Subcutaneous abdominal adipose tissue (tissue), 5 donors: ENCODE data around the gene TRIM2.
"Not testable (repeated sequence)": the region's sequence is repeated elsewhere in the genome, so short reads cannot be mapped to it uniquely, and the experiment has no call there.

Experiments used
- H3K27ac ChIP-seq: one replicate; pipeline ENCODE4 v1.7.0; 2013; ENCODE audit warnings: low read depth, mild to moderate bottlenecking, inconsistent platforms, low read length, moderate library complexity
- H3K27me3 ChIP-seq, 5 donors: one replicate each; pipeline ENCODE4 v1.7.0; 2013; ENCODE audit warnings: low read length in 5 of 5, inconsistent platforms in 1 of 5; ENCODE audit not compliant: control insufficient read depth in 5 of 5, insufficient read depth in 4 of 5
- H3K36me3 ChIP-seq, 5 donors: one replicate each; pipeline ENCODE4 v1.7.0; 2013; ENCODE audit warnings: low read length in 5 of 5; ENCODE audit not compliant: control insufficient read depth in 5 of 5, insufficient read depth in 5 of 5
- H3K4me1 ChIP-seq, 5 donors: one replicate each; pipeline ENCODE4 v1.7.0; 2013; ENCODE audit warnings: low read length in 5 of 5, mild to moderate bottlenecking in 3 of 5, moderate library complexity in 1 of 5; ENCODE audit not compliant: control insufficient read depth in 5 of 5, insufficient read depth in 5 of 5
- H3K4me3 ChIP-seq, 5 donors: one replicate each; pipeline ENCODE4 v1.7.0; 2013; ENCODE audit warnings: low read length in 5 of 5, low read depth in 1 of 5
- H3K9ac ChIP-seq, 5 donors: one replicate each; pipeline ENCODE4 v1.7.0; 2013; ENCODE audit warnings: low read length in 5 of 5, mild to moderate bottlenecking in 4 of 5, moderate library complexity in 3 of 5
- H3K9me3 ChIP-seq, 5 donors: one replicate each; pipeline ENCODE4 v1.7.0; 2013; ENCODE audit warnings: low read length in 5 of 5; ENCODE audit not compliant: control insufficient read depth in 5 of 5
- donor health status: healthy.
- donor health status: healthy.
- donor health status: healthy.
- donor health status: healthy.
- donor health status: healthy.

The TRIM2 gene

DNA sequence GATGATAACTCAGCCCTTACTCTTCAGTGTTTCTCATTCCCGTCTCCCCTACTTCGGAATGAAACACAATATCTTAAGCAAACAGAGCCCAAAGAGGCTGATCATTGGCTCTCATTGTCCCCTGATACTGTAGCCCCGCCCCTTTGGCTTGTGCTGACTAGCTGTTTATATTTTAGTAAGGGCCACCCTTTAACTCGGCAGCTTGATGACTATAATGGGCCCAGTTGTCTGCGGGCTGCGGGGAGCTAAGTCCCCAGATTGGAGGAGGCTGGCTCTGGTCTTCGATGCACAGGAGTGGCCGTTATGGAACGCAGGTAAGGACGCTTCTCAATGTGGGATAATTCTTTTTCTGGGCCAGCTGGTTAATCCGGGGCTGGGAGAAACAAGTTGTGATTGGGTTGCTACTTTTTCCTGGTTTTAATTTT lies at the start of gene TRIM2:
Gene TRIM2, plus strand, starts transcription at position 197 of the 425 bp plus-strand sequence. Its CDS starts 88 bp downstream, at position 285.
- Histone ChIP-seq H3K9me3 (no peaks in the 10 kb centered on the region), H3K36me3 (no peaks in the 10 kb centered on the region), H3K4me3 (peak within 1 kb of the TSS; percentile 38 to 59 (median 51)), H3K9ac (peak within 1 kb of the TSS in 2 of 5 donors; percentile 11 to 35), H3K27me3 (no peaks in the 10 kb centered on the region), H3K27ac (no peak within 1 kb of the TSS), H3K4me1 (peaks cover 2 to 16% (median 13%) of the 10 kb centered on the region in 5 donors)

DNA sequence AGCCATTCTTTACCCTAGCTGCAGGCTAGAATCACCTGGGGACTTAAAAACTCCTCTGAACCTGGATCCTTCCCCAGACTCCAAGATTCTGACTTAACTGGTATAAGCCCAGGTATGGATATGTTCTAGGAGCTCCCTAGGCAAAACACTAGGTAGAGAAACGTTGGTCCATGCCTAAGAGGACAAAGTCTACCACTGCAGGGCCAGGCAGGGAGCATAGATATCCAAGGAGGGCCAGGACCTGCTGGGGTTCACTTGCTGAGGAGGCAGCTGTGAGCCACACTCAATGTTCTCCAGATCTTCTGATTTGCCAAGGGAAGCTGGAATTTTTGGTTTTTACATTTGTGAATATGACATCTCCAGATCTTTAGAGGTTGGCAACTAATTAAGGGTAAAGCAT lies 48.6 kb upstream of the TRIM2 start:
- H3K36me3 ChIP-seq: no peaks in the 10 kb centered on the region
- H3K27me3 ChIP-seq: peaks cover 0 to 27% (median 10%) of the 10 kb centered on the region in 5 donors
- no peak overlapping the region for H3K4me3 ChIP-seq
- no peaks in the 10 kb centered on the region for H3K9me3 ChIP-seq
- no peak overlapping the region for H3K27ac ChIP-seq
- H3K9ac ChIP-seq: no peak overlapping the region
- peaks cover 0 to 25% (median 24%) of the 10 kb centered on the region in 5 donors for H3K4me1 ChIP-seq

DNA sequence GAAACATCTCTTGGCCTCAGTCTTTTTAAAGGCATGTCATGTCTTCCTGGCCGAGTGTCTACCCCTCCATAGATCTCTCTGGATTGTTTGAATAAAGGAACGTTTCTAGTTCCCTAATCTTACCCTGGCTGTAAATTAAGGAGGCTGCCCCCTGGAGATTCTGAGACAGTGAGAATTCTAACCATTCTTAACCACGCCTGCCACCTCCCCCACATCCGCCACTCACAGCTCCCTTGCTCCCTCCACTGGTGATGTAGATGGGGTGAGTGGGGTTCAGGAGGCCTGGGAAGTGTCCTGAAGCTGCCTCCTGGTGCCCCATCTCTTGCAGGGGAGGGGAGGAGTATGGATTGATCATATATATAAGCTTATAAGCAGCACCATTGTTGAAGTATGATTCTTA lies 48.0 kb upstream of the TRIM2 start:
- Histone ChIP-seq H3K9ac (no peak overlapping the region), H3K27me3 (peaks cover 0 to 27% (median 10%) of the 10 kb centered on the region in 5 donors), H3K27ac (no peak overlapping the region), H3K4me3 (no peak overlapping the region), H3K4me1 (peaks cover 0 to 25% (median 24%) of the 10 kb centered on the region in 5 donors), H3K36me3 (no peaks in the 10 kb centered on the region), H3K9me3 (no peaks in the 10 kb centered on the region)

DNA sequence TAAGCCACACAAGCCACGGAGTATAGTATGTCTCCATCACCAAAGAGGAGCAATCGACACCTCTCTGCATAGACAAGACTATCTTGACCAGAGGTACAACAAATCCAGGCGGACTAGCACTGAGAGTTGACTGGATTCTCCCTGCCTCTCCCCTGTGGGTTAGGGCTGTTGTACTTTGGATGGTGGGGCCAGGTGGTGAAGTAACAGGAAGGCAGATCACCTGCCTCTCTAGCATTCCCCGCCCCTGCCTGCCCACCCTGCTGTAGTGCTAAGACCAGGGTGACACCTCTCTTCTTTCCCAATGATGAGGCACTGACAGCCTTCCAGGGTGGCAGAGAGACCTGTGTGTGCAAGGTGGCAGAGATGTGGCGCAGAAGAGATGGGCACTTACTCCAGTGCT lies 47.5 kb upstream of the TRIM2 start:
- H3K27me3 ChIP-seq: peaks cover 0 to 27% (median 10%) of the 10 kb centered on the region in 5 donors
- no peaks in the 10 kb centered on the region for H3K9me3 ChIP-seq
- peaks cover 0 to 25% (median 24%) of the 10 kb centered on the region in 5 donors for H3K4me1 ChIP-seq
- no peak overlapping the region for H3K4me3 ChIP-seq
- no peak overlapping the region for H3K9ac ChIP-seq
- no peak overlapping the region for H3K27ac ChIP-seq
- H3K36me3 ChIP-seq: no peaks in the 10 kb centered on the region

DNA sequence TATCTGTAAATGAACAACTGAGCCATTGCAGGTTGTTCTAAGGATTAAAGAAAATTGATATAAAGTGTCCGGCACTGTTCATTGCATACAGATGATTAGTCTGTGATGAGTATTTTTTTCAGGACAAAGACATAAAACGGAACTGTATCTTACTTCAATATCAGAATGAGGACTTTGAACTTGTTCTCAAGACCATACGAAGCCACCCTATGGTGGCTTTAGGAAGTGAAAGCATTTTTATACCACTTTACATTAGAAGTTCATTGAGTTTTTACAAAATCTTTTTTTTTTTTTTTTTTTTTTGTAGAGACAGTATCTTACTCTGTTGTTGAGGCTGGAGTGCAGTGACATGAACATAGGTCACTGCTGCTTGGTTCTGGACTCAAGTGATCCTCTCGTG lies 45.2 kb upstream of the TRIM2 start:
- Histone ChIP-seq H3K36me3 (no peaks in the 10 kb centered on the region), H3K9ac (no peak overlapping the region), H3K9me3 (no peaks in the 10 kb centered on the region), H3K27me3 (peaks cover 0 to 18% (median 8%) of the 10 kb centered on the region in 5 donors), H3K27ac (no peak overlapping the region), H3K4me3 (no peak overlapping the region), H3K4me1 (peaks cover 0 to 3% (median 2%) of the 10 kb centered on the region in 5 donors)

DNA sequence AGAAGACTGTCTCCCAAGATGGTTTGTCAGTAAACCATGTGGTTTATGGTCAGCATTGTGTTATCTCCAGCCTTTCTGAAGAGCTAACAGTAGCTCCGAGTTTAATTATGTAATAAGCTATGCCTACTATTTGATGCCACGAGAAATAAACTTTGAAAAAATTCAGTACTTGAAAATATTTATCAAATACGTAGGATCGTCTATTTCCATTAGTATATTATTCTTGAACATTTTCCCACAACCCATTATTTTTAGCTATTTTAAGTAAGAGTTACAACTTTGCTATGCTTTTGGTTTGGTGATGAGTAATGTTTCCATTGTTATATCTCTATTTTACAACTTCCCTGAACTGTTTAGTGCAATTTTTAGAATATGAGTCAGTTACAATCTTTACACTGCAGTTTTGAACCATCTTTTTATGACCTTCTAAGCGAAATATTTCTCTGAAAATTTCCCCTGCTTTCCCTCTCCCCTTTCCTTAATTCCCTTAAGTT lies 44.5 kb upstream of the TRIM2 start:
- Histone ChIP-seq H3K36me3 (no peaks in the 10 kb centered on the region), H3K9me3 (no peaks in the 10 kb centered on the region), H3K9ac (no peak overlapping the region), H3K4me3 (no peak overlapping the region), H3K27me3 (peaks cover 0 to 13% (median 5%) of the 10 kb centered on the region in 5 donors), H3K4me1 (no peaks in the 10 kb centered on the region), H3K27ac (no peak overlapping the region)

DNA sequence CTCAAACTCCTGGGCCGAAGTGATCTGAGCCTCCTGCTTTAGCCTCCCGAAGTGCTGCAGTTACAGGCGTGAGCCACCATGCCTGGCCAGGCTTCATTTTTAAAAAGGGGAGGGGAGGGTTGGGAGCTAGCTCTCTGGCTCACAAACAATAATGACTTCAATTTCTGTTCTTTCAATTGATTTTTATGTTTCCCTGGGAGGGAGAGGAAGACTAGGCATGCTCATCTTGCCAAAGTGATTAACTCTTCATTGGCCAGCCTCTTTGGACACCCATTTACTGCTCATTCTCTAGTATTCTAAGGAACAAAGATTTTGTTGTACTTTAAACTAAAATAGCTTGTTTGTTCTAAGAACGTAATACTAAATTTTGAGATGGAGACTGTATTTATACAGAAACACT lies 43.4 kb upstream of the TRIM2 start:
- H3K9me3 ChIP-seq: no peaks in the 10 kb centered on the region
- no peak overlapping the region for H3K9ac ChIP-seq
- no peaks in the 10 kb centered on the region for H3K4me1 ChIP-seq
- no peak overlapping the region for H3K4me3 ChIP-seq
- H3K36me3 ChIP-seq: no peaks in the 10 kb centered on the region
- no peak overlapping the region for H3K27ac ChIP-seq
- peaks cover 0 to 9% (median 5%) of the 10 kb centered on the region in 5 donors for H3K27me3 ChIP-seq

DNA sequence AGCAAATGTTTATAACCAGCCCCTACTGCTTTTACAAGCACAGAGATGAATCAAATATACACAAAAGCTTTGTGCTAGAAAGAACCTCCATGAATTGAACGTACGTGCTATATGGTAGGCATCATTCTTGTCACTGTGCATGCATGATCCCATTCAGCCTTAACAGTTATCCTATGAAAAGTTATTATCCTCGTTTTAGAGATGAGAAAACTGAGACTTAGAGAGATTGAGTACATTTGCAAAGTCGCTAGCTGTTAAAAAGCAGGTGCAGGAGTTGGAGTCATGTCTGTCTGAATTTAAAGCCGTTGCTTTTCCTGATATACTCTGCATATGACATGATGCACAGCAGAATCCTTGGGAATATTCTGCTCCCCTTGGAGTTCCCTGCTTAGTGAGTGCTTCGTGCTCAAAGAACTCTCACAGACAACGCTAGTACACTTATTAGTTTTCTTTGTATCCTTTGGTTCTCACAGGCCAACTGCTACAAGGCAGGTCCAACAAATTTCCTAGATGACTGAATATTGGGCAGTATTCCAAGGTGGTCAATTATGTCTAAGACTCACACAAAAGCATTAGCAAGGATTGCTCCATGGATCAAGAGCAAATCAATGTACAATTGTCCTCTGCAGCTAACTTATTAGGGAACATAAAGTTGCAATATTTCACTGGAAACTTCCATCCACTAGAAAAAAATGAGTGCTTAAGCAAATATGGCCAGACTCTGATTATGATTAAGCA lies 42.8 kb upstream of the TRIM2 start:
- peaks cover 0 to 7% (median 2%) of the 10 kb centered on the region in 5 donors for H3K27me3 ChIP-seq
- no peak overlapping the region for H3K27ac ChIP-seq
- H3K4me1 ChIP-seq: no peaks in the 10 kb centered on the region
- no peaks in the 10 kb centered on the region for H3K36me3 ChIP-seq
- no peak overlapping the region for H3K4me3 ChIP-seq
- no peaks in the 10 kb centered on the region for H3K9me3 ChIP-seq
- no peak overlapping the region for H3K9ac ChIP-seq

DNA sequence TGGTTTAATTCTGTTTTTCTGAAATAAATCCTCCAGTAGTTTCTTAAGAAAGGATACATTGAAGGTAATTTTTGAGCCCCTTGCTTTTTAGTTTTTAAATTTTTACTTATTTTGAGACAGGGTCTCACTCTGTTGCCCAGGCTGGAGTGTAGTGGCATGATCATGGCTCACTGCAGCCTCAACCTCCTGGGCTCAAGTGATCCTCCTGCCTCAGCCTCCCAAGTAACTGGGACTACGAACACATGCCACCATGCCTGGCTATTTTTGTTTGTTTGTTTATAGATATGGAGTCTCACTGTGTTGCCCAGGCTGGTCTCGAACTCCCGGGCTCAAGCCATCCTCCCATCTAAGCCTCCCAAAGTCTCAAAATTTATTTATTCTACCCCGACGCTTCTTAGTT lies 39.0 kb upstream of the TRIM2 start:
- not testable (repeated sequence) for H3K9ac ChIP-seq, H3K4me3 ChIP-seq, H3K36me3 ChIP-seq, H3K27me3 ChIP-seq, H3K4me1 ChIP-seq, H3K9me3 ChIP-seq, H3K27ac ChIP-seq

DNA sequence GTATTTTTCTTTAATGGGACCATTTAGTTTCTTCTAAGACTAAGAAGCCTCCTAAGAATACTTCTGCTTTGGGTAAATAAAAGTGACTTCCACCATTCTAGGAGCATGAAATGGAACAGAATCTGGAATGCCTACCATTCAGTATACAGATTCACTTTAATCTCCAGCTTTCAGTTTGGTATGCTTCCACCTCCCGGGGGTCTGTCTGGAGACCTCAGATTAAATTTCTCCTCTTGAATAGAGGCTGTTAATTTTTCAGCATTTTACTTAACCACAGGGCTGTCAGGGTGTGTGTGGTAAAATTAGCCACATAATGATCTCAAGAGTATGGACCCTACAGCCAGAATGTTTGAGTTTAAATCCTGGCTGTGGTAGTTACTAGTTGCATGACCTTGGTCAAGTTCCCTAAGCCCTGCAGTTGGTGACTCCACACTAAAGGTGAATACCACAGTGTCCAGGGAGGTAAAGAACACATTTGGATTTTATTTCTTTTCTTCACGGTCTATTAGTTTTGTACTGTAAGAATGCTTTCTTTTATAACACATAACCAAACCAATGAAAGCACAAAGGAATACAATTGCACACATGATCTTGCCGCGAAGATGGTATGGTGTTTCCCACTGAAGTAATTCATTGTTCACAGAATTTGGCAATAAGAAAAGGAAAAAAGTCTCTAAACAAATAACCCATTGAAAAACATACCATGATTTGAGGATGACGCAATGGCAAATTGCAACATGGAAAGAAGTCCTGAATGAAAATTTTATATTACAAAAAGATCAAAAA lies 37.3 kb upstream of the TRIM2 start:
- Histone ChIP-seq H3K36me3 (no peaks in the 10 kb centered on the region), H3K27me3 (peaks cover 0 to 3% (median 0%) of the 10 kb centered on the region in 5 donors), H3K4me1 (no peaks in the 10 kb centered on the region), H3K27ac (no peak overlapping the region), H3K4me3 (no peak overlapping the region), H3K9ac (no peak overlapping the region), H3K9me3 (no peaks in the 10 kb centered on the region)
